Astrocyte (in vitro differentiated cells and primary cell): Measurements from ENCODE around the gene ROBO3. TPM values are rescaled to one million over a fixed set of nuclear protein-coding genes. Genes with fewer than 3 reads are reported as not detected.

ENCODE experiments used
- DNase-seq: peaks from one replicate; pipeline ENCODE4 v3.0.0-alpha.2; 2010; ENCODE audit warnings: low read depth
- FAIRE-seq: peaks from 2 replicates; lab custom pipeline; 2011; peaks lifted over from hg19 to GRCh38; lab: Jason Lieb, UNC
- H2AFZ ChIP-seq: 2 replicates; pipeline ENCODE4 v1.6.0; 2012; ENCODE audit warnings: low read depth, low read length, inconsistent platforms
- H3K27ac ChIP-seq: 2 replicates; pipeline ENCODE4 v1.5.1; 2011; ENCODE audit warnings: low read depth, low read length, inconsistent platforms
- H3K27me3 ChIP-seq: 2 replicates; pipeline ENCODE4 v1.6.0; 2011; ENCODE audit warnings: low read length, inconsistent platforms; ENCODE audit not compliant: insufficient read depth
- H3K36me3 ChIP-seq: 2 replicates; pipeline ENCODE4 v1.5.1; 2011; ENCODE audit warnings: low read length, inconsistent platforms; ENCODE audit not compliant: insufficient read depth
- H3K4me1 ChIP-seq: 2 replicates; pipeline ENCODE4 v1.5.1; 2011; ENCODE audit warnings: low read length, inconsistent platforms; ENCODE audit not compliant: insufficient read depth
- H3K4me2 ChIP-seq: 2 replicates; pipeline ENCODE4 v1.6.0; 2012; ENCODE audit warnings: low read length, inconsistent platforms
- H3K4me3 ChIP-seq: 2 replicates; pipeline ENCODE4 v1.5.1; 2011; ENCODE audit warnings: low read depth, mild to moderate bottlenecking, low read length, inconsistent platforms; ENCODE audit not compliant: insufficient read depth
- H3K79me2 ChIP-seq: 2 replicates; pipeline ENCODE4 v1.6.0; 2012; ENCODE audit warnings: mild to moderate bottlenecking, low read length, inconsistent platforms; ENCODE audit not compliant: insufficient read depth
- H3K9ac ChIP-seq: 2 replicates; pipeline ENCODE4 v1.6.0; 2012; ENCODE audit warnings: mild to moderate bottlenecking, low read length, inconsistent platforms
- H3K9me3 ChIP-seq: 2 replicates; pipeline ENCODE4 v1.5.1; 2012; ENCODE audit warnings: low read depth, mild to moderate bottlenecking, low read length, inconsistent platforms; ENCODE audit not compliant: insufficient read depth
- H4K20me1 ChIP-seq: 2 replicates; pipeline ENCODE4 v1.6.0; 2012; ENCODE audit warnings: low read length, inconsistent platforms; ENCODE audit not compliant: insufficient read depth
- H3K27ac Mint-ChIP-seq: one replicate; pipeline ENCODE4 v1.8.0; 2021; ENCODE audit warnings: mild to moderate bottlenecking, mixed read lengths; ENCODE audit not compliant: unreplicated experiment
- H3K27me3 Mint-ChIP-seq: one replicate; pipeline ENCODE4 v1.8.0; 2021; ENCODE audit warnings: low read depth, mixed read lengths; ENCODE audit not compliant: unreplicated experiment
- H3K36me3 Mint-ChIP-seq: one replicate; pipeline ENCODE4 v1.8.0; 2021; ENCODE audit warnings: low read depth, mixed read lengths; ENCODE audit not compliant: unreplicated experiment
- H3K4me1 Mint-ChIP-seq: one replicate; pipeline ENCODE4 v1.8.0; 2021; ENCODE audit warnings: low read depth, mixed read lengths; ENCODE audit not compliant: unreplicated experiment
- H3K4me3 Mint-ChIP-seq: one replicate; pipeline ENCODE4 v1.8.0; 2021; ENCODE audit warnings: mild to moderate bottlenecking, moderate library complexity, mixed read lengths; ENCODE audit not compliant: unreplicated experiment
- H3K9me3 Mint-ChIP-seq: one replicate; pipeline ENCODE4 v1.8.0; 2021; ENCODE audit warnings: mild to moderate bottlenecking, mixed read lengths; ENCODE audit not compliant: unreplicated experiment
- CTCF ChIP-seq: IDR thresholded peaks from 2 replicates; pipeline ENCODE4 v1.5.1; 2011; ENCODE audit warnings: low read depth, mild to moderate bottlenecking, inconsistent platforms, low read length, moderate library complexity; ENCODE audit not compliant: insufficient read depth
- EZH2 ChIP-seq: IDR thresholded peaks from 2 replicates; pipeline ENCODE4 v1.6.1; 2012; ENCODE audit warnings: mild to moderate bottlenecking, low read length, inconsistent platforms; ENCODE audit not compliant: insufficient read depth
- total RNA-seq: library from RNA; stranded (reverse); gene quantifications from 2 replicates; pipeline ENCODE4 v1.2.1, GENCODE V29; 2021

ROBO3 gene
- total RNA-seq, 1 donor from 2014 or later = 12.9 TPM

DNA sequence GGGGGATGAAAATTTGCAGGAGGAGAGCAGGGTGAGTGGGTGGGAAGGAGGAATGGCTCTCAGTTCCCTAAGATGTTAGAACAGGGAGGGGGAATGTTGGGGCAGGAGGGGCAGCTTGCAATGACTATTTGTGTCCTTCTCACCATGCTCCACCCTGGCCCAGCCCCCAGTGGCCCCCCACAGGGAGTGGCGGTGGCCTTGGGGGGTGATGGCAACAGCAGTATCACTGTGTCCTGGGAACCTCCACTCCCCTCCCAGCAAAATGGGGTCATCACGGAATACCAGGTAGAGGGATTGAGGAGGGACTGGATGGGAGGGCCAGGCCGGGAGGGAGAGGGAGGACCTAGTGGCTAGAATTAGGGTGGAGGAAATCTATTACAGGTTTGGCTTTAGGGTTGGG is 10.2 kb downstream of the ROBO3 start:
- Mint-ChIP-seq H3K4me3 (peak overlapping the region; percentile 78), H3K4me1 (no peaks in the 10 kb centered on the region), H3K27me3 (peaks cover 60% of the 10 kb centered on the region), H3K36me3 (no peaks in the 10 kb centered on the region), H3K27ac (no peak overlapping the region), H3K9me3 (peaks cover 2% of the 10 kb centered on the region)
- H2AFZ ChIP-seq = peak overlapping the region; percentile 93
- no peaks in the 10 kb centered on the region for H4K20me1 ChIP-seq
- no peak for TF ChIP-seq CTCF
- TF ChIP-seq EZH2 = no peak
- no peaks in the 10 kb centered on the region for H3K36me3 ChIP-seq
- H3K9me3 ChIP-seq = no peaks in the 10 kb centered on the region
- DNase-seq (no peak), FAIRE-seq (no peak)
- H3K27me3 ChIP-seq = peaks cover 24% of the 10 kb centered on the region
- peak overlapping the region; percentile 71 for H3K4me3 ChIP-seq
- H3K79me2 ChIP-seq = no peaks in the 10 kb centered on the region
- no peak overlapping the region for H3K9ac ChIP-seq
- no peak overlapping the region for H3K27ac ChIP-seq
- H3K4me1 ChIP-seq = peaks cover 10% of the 10 kb centered on the region
- peak overlapping the region; percentile 95 for H3K4me2 ChIP-seq

GRCh38 chr11:124875943-124876817 is 10.9 kb downstream of the ROBO3 start:
- Mint-ChIP-seq H3K4me1 (no peaks in the 10 kb centered on the region), H3K36me3 (no peaks in the 10 kb centered on the region), H3K4me3 (peak overlapping the region; percentile 88), H3K27ac (peak overlapping the region; percentile 98), H3K27me3 (peaks cover 57% of the 10 kb centered on the region), H3K9me3 (peaks cover 2% of the 10 kb centered on the region)
- H3K27ac ChIP-seq = peak overlapping the region; percentile 96
- H3K9ac ChIP-seq = peak overlapping the region; percentile 89
- peaks cover 10% of the 10 kb centered on the region for H3K4me1 ChIP-seq
- H4K20me1 ChIP-seq = no peaks in the 10 kb centered on the region
- H3K36me3 ChIP-seq = no peaks in the 10 kb centered on the region
- no peak for TF ChIP-seq EZH2
- TF ChIP-seq CTCF = peak; percentile 26
- H3K79me2 ChIP-seq = no peaks in the 10 kb centered on the region
- FAIRE-seq (peak; percentile 32), DNase-seq (peak; percentile 88)
- H3K9me3 ChIP-seq = no peaks in the 10 kb centered on the region
- H2AFZ ChIP-seq = peak overlapping the region; percentile 93
- peak overlapping the region; percentile 71 for H3K4me3 ChIP-seq
- peak overlapping the region; percentile 95 for H3K4me2 ChIP-seq
- H3K27me3 ChIP-seq = peaks cover 19% of the 10 kb centered on the region
